ENCODE data around the gene BTBD9.

DNA sequence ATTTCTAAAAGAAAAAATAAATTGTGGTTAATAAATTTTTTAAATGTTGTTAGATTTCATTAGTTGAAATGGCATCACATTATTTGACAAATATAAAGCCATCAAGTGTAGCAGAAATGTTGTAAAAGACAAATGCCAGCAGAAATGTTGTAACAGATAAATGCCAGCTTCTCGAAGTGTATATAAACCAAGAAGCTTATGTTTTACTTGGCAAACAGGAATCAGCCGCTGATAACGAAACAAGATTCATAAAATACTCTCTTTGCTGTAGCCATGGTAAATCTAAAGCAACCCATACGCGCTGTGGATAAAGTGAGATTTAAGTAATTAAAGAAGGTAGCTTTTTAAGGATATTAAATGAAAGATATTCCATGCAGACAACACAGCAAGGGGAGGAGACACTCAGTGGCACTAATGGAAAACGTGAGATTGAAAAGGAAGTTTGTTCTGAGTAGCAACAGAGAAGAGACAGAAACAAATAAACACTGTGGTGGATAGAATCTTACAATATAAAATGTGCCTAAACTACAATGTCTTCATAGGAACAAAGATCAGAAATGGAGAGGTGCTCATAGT is 29.6 kb downstream of the BTBD9 start:
- TF ChIP-seq POLR2A (IDR thresholded peaks at IDR 0.05) (no peak), POLR2AphosphoS5 (IDR thresholded peaks at IDR 0.05) (no peak), EP300 (IDR thresholded peaks at IDR 0.05) (no peak)
